Epithelial cell of esophagus (primary cell): ENCODE results near the gene TEX52.
A peak's percentile ranks its signal among the peaks of the same experiment; 100 is the strongest.

Source experiments
- DNase-seq: peaks from one replicate; pipeline ENCODE4 v3.0.0; 2010; ENCODE audit warnings: low read depth
- H3K4me3 ChIP-seq: 2 replicates; pipeline ENCODE4 v1.5.1; 2011; ENCODE audit warnings: mild to moderate bottlenecking, low read length, control low read depth
- CTCF ChIP-seq: IDR thresholded peaks from 2 replicates; pipeline ENCODE4 v1.5.1; 2011; ENCODE audit warnings: low read depth, mild to moderate bottlenecking, low read length, control low read depth, inconsistent platforms; ENCODE audit not compliant: insufficient read depth; ENCODE audit errors: missing control alignments

The TEX52 gene

GRCh38 chr12:2893007-2893406 lies 36.2 kb upstream of the TEX52 start:
- no peak for TF ChIP-seq CTCF
- DNase-seq, result peak; percentile 32

GRCh38 chr12:2892246-2892645 lies 35.4 kb upstream of the TEX52 start:
- TF ChIP-seq CTCF, result no peak
- DNase-seq, result no peak
- no peak overlapping the region for H3K4me3 ChIP-seq

More at GRCh38 chr12:2893007-2893406, 36.2 kb upstream of the TEX52 start:
- H3K4me3 ChIP-seq, result no peak overlapping the region

- peak; percentile 43 for DNase-seq
- TF ChIP-seq CTCF, result no peak
Measured at GRCh38 chr12:2891240-2892053, 34.6 kb upstream of the TEX52 start.

GRCh38 chr12:2890388-2891239 lies 33.8 kb upstream of the TEX52 start, which contains the start of gene TULP3:
Gene TULP3, plus strand, starts transcription at chr12:2890891. Its CDS starts 57 bp downstream, at chr12:2890948.
- no peak for TF ChIP-seq CTCF
- peak within 1 kb of the TSS; percentile 88 for H3K4me3 ChIP-seq
- peak; percentile 98 for DNase-seq

More at GRCh38 chr12:2891240-2892053, 34.6 kb upstream of the TEX52 start:
- peak overlapping the region; percentile 88 for H3K4me3 ChIP-seq

- peak overlapping the region; percentile 88 for H3K4me3 ChIP-seq
- no peak for DNase-seq
- TF ChIP-seq CTCF, result no peak
Measured at GRCh38 chr12:2890001-2890387, 33.2 kb upstream of the TEX52 start.

GRCh38 chr12:2886768-2887450 lies 30.1 kb upstream of the TEX52 start:
- no peak for TF ChIP-seq CTCF
- no peak overlapping the region for H3K4me3 ChIP-seq
- no peak for DNase-seq
